ENCODE data around the gene DUSP5.
"Not testable (repeated sequence)": the region's sequence is repeated elsewhere in the genome, so short reads cannot be mapped to it uniquely, and the experiment has no call there.

The DUSP5 gene

GRCh38 chr10:110497438-110498086 lies at the start of gene DUSP5:
Gene DUSP5, plus strand, starts transcription at chr10:110497907. Its CDS starts 215 bp downstream, at chr10:110498122.
- no peak for FAIRE-seq

GRCh38 chr10:110448682-110449418 lies 48.9 kb upstream of the DUSP5 start:
- no peak for FAIRE-seq

GRCh38 chr10:110455446-110455845 lies 42.3 kb upstream of the DUSP5 start:
- FAIRE-seq = no peak

GRCh38 chr10:110456046-110456445 lies 41.7 kb upstream of the DUSP5 start:
- no peak for FAIRE-seq

GRCh38 chr10:110456523-110457091 lies 41.1 kb upstream of the DUSP5 start:
- no peak for FAIRE-seq

- FAIRE-seq = no peak
Observed at GRCh38 chr10:110457851-110458250, 39.9 kb upstream of the DUSP5 start.

- FAIRE-seq = no peak
Observed at GRCh38 chr10:110458266-110458920, 39.3 kb upstream of the DUSP5 start.

GRCh38 chr10:110459600-110459999 lies 38.1 kb upstream of the DUSP5 start:
- FAIRE-seq = no peak

- no peak for FAIRE-seq
Observed at GRCh38 chr10:110460111-110460809, 37.4 kb upstream of the DUSP5 start.

GRCh38 chr10:110461088-110461487 lies 36.6 kb upstream of the DUSP5 start:
- FAIRE-seq = no peak

GRCh38 chr10:110461530-110461929 lies 36.2 kb upstream of the DUSP5 start:
- FAIRE-seq = no peak

GRCh38 chr10:110462166-110463095 lies 35.3 kb upstream of the DUSP5 start:
- FAIRE-seq = no peak

- FAIRE-seq = not testable (repeated sequence)
Observed at GRCh38 chr10:110468258-110468657, 29.4 kb upstream of the DUSP5 start.

- FAIRE-seq = not testable (repeated sequence)
Observed at GRCh38 chr10:110470541-110470940, 27.2 kb upstream of the DUSP5 start.

GRCh38 chr10:110471566-110472139 lies 26.1 kb upstream of the DUSP5 start:
- no peak for FAIRE-seq

- FAIRE-seq = no peak
Observed at GRCh38 chr10:110474017-110474416, 23.7 kb upstream of the DUSP5 start.

- FAIRE-seq = no peak
Observed at GRCh38 chr10:110474826-110475225, 22.9 kb upstream of the DUSP5 start.

- FAIRE-seq = no peak
Observed at GRCh38 chr10:110475722-110476515, 21.8 kb upstream of the DUSP5 start.

GRCh38 chr10:110479710-110480109 lies 18.0 kb upstream of the DUSP5 start:
- FAIRE-seq = no peak

- FAIRE-seq = no peak
Observed at GRCh38 chr10:110480387-110480786, 17.3 kb upstream of the DUSP5 start.

GRCh38 chr10:110481919-110482318 lies 15.8 kb upstream of the DUSP5 start:
- FAIRE-seq = no peak
